Stomach (tissue), 9 donors: ENCODE data around the gene CA11. TPM values are rescaled to one million over a fixed set of nuclear protein-coding genes. Genes with fewer than 3 reads are reported as not detected.

ENCODE experiments used
- DNase-seq, 2 donors: peaks; one replicate each; pipeline versions ENCODE4 v3.0.0 to v3.0.0-alpha.2; 2013 to 2019
- H3K27ac ChIP-seq, 5 donors: fragments of 200-600 bp in 4 of 5; sonication (generic) in 4 of 5; one replicate each; pipeline ENCODE4 v1.5.1; 2013 to 2019; ENCODE audit warnings: mild to moderate bottlenecking in 1 of 5, moderate library complexity in 1 of 5
- H3K27me3 ChIP-seq, 3 donors: fragments of 200-600 bp; sonication (generic); one replicate each; pipeline ENCODE4 v1.5.1; 2017 to 2019; ENCODE audit warnings: mixed run types in 1 of 3
- H3K36me3 ChIP-seq, 4 donors: fragments of 200-600 bp; sonication (generic); 1 replicate in 3 of 4; 2 replicates in 1 of 4; pipeline ENCODE4 v1.5.1; 2016 to 2019
- H3K4me1 ChIP-seq, 4 donors: fragments of 200-600 bp; sonication (generic); one replicate each; pipeline ENCODE4 v1.5.1; 2016 to 2019
- H3K4me3 ChIP-seq, 4 donors: fragments of 200-600 bp; sonication (generic) in 3 of 4; one replicate each; pipeline ENCODE4 v1.5.1; 2016 to 2019; ENCODE audit warnings: mild to moderate bottlenecking in 1 of 4
- H3K9me3 ChIP-seq, 4 donors: fragments of 200-600 bp; sonication (generic); one replicate each; pipeline ENCODE4 v1.5.1; 2016 to 2019
- CTCF ChIP-seq, 7 experiments: fragments of 450-650 bp in 4 of 7; fragments of 200-600 bp in 3 of 7; sonication (generic) in 3 of 7; IDR thresholded peaks; one replicate each; pipeline ENCODE4 v1.5.1; 2016 to 2019; ENCODE audit warnings: antibody characterized with exemption in 7 of 7, control low read depth in 2 of 7, mild to moderate bottlenecking in 1 of 7
- EP300 ChIP-seq: sonication (generic); formaldehyde crosslinking; IDR thresholded peaks from one replicate; pipeline ENCODE4 v1.6.1; 2017; ENCODE audit warnings: antibody characterized with exemption
- POLR2A ChIP-seq, 4 donors: fragments of 450-650 bp; IDR thresholded peaks; one replicate each; pipeline ENCODE4 v1.6.1; 2016; ENCODE audit warnings: antibody characterized with exemption in 4 of 4, control low read depth in 2 of 4, mild to moderate bottlenecking in 1 of 4, moderate library complexity in 1 of 4
- POLR2AphosphoS5 ChIP-seq, 3 donors: sonication (generic); formaldehyde crosslinking; IDR thresholded peaks; one replicate each; pipeline ENCODE4 v1.6.1; 2016; ENCODE audit warnings: antibody characterized with exemption in 3 of 3
- WGBS, 5 donors: extraction: QIAGEN DNeasy Blood & Tissue Kit in 3 of 5; methylation state at CpG; one replicate each; pipeline versions ENCODE4 v1.1.5 to v1.1.7; 2013 to 2018; 5-methylcytosine and 5-hydroxymethylcytosine counted together
- intact Hi-C: fragments of 100-400 bp; cut with DNase I; formaldehyde crosslinking; loops from one replicate; pipeline ENCODE4 v1.15.1; 2023; ENCODE audit warnings: low total_unique reads
- polyA plus RNA-seq, 3 donors: library from polyadenylated mRNA; stranded (reverse); fragments of 200-250 nt; gene quantifications; one replicate each; pipeline ENCODE4 v1.2.3, GENCODE V29; 2013
- total RNA-seq, 5 donors: library from RNA; depleted of rRNA; stranded (reverse); fragments of >200 nt; gene quantifications; one replicate each; pipeline versions ENCODE4 v1.1.0 to v1.2.3, GENCODE V29; 2014 to 2016
- donor health status: healthy with polysubstance abuse.
- donor health status: Bipolar disorder and iron deficiency.
- donor health status: healthy.

The CA11 gene
- total and polyA plus RNA-seq, 8 donors = 1.8 to 33.0 (median 15.8) TPM; not detected in 1

DNA sequence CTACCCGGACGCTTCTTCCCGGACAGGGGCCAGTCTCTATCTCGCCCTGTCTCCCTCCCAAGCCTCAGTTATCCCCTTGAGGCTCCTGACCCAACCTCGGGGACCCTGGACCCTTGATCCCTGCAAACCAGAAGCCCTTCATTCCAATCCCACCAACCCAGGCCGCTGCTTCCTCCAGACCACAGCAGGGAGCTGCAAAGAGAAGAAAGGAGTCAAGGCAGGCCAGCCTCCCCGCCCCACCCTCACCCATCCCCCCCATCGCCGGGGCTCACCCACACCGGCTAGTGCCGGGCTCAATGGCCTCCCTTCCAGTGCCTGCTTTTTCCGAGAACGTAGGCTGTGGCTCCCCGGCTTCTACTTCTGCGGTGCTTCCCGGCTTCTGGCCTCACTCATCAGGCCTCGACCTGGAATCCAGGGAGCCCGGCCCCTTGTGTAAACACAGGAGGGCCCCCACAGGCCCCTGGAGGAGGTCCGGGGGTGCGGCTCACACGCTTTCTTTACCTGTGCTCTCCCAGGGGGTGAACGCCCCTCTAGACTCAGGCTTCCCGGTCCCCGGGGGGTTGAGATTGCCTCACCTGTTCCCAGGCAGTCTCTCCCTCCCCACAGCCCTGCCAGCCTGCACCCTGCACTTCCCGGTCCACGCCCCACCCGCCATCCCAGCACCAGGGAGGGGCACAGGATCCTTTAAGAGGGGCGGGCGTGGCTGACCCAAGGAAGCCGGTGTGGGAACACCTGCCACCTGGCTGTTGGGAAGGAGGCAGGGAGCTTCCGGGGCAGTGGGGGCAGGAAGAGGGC lies 31.4 kb downstream of the CA11 start, which contains the start of gene FAM83E:
Gene FAM83E (minus strand): TSS at position 641 of the 795 bp plus-strand sequence. CDS start 1,704 bp downstream, outside the sequence.
- Histone ChIP-seq H3K4me3 (peak within 1 kb of the TSS; percentile 23 to 93 (median 60)), H3K27me3 (no peaks in the 10 kb centered on the region), H3K36me3 (peaks cover 24 to 39% (median 31%) of the 10 kb centered on the region in 4 donors), H3K27ac (peak within 1 kb of the TSS; percentile 77 to 94 (median 93)), H3K9me3 (no peaks in the 10 kb centered on the region), H3K4me1 (peaks cover 36 to 61% (median 57%) of the 10 kb centered on the region in 4 donors)
- TF ChIP-seq POLR2AphosphoS5 (IDR thresholded peaks at IDR 0.05) (peak in 2 of 3 donors; percentile 57 to 86), CTCF (IDR thresholded peaks at IDR 0.05) (peak in 2 of 7 experiments; percentile 14 to 29), POLR2A (IDR thresholded peaks at IDR 0.05) (no peak)
- 24 to 55% (median 30%) methylated on average over 25 to 31 of the region's 31 CpGs for WGBS, 5 donors
- peak; percentile 90 to 96 for DNase-seq
- intact Hi-C loops = no loop called here

GRCh38 chr19:48613852-48614435 lies 32.0 kb downstream of the CA11 start:
- Histone ChIP-seq H3K27ac (peak overlapping the region; percentile 77 to 94 (median 93)), H3K36me3 (peaks cover 24 to 41% (median 31%) of the 10 kb centered on the region in 4 donors), H3K4me3 (peak overlapping the region; percentile 23 to 93 (median 34)), H3K9me3 (no peaks in the 10 kb centered on the region), H3K27me3 (no peaks in the 10 kb centered on the region), H3K4me1 (peaks cover 34 to 64% (median 54%) of the 10 kb centered on the region in 4 donors)
- no peak for DNase-seq
- WGBS, 5 donors = 45 to 59% (median 54%) methylated on average over 12 to 13 of the region's 13 CpGs
- TF ChIP-seq POLR2A (IDR thresholded peaks at IDR 0.05) (no peak), EP300 (no peak), POLR2AphosphoS5 (IDR thresholded peaks at IDR 0.05) (no peak), CTCF (IDR thresholded peaks at IDR 0.05) (no peak)
- intact Hi-C loops = no loop called here

- Histone ChIP-seq H3K27me3 (no peaks in the 10 kb centered on the region), H3K4me3 (peak overlapping the region in 3 of 4 donors; percentile 30 to 93 (median 37)), H3K4me1 (peaks cover 34 to 65% (median 52%) of the 10 kb centered on the region in 4 donors), H3K36me3 (peaks cover 24 to 41% (median 31%) of the 10 kb centered on the region in 4 donors), H3K27ac (peak overlapping the region; percentile 77 to 94 (median 93)), H3K9me3 (no peaks in the 10 kb centered on the region)
- intact Hi-C loops = no loop called here
- peak in 2 of 3 donors; percentile 30 to 39 for TF ChIP-seq POLR2AphosphoS5 (IDR thresholded peaks at IDR 0.05)
- no peak for TF ChIP-seq EP300
- no peak for TF ChIP-seq CTCF (IDR thresholded peaks at IDR 0.05)
- WGBS, 5 donors = 33 to 75% (median 51%) methylated on average over 11 to 39 of the region's 39 CpGs
- peak in 1 of 2 donors; percentile 87 for DNase-seq
Observed at GRCh38 chr19:48613024-48613851, 32.7 kb downstream of the CA11 start.

DNA sequence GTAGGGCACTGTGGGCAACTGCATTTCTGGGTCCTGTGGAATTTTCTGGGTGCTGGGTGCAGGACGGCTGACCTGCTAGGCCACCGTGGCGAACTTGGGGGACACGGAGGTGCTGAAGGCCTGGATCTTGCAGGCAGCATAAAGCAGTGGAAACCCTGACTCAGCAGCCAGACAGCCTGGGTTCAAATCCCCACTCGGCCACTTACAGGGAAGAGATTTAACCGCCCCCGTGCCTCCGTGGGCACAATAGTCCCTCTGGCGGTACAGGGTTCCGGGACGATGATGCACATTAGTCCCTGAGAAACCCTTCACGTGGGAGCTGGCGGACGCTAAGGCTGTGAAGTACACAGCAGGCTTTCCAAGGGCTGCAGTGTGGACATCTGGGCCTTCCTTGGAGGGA lies 34.1 kb downstream of the CA11 start:
- intact Hi-C loops = no loop called here
- H3K27me3 ChIP-seq = no peaks in the 10 kb centered on the region
- WGBS, 5 donors = 89 to 95% (median 93%) methylated on average over 9 to 14 of the region's 14 CpGs
- H3K9me3 ChIP-seq = no peaks in the 10 kb centered on the region
- no peak overlapping the region for H3K27ac ChIP-seq
- H3K4me3 ChIP-seq = peak overlapping the region in 1 of 4 donors; percentile 9
- H3K4me1 ChIP-seq = peaks cover 22 to 52% (median 38%) of the 10 kb centered on the region in 4 donors
- no peak for DNase-seq
- H3K36me3 ChIP-seq = peaks cover 18 to 32% (median 23%) of the 10 kb centered on the region in 4 donors
- TF ChIP-seq EP300 (no peak), POLR2A (IDR thresholded peaks at IDR 0.05) (no peak), POLR2AphosphoS5 (IDR thresholded peaks at IDR 0.05) (no peak), CTCF (IDR thresholded peaks at IDR 0.05) (no peak)
